ENCODE measurements around the gene TCF20.

The TCF20 gene

DNA sequence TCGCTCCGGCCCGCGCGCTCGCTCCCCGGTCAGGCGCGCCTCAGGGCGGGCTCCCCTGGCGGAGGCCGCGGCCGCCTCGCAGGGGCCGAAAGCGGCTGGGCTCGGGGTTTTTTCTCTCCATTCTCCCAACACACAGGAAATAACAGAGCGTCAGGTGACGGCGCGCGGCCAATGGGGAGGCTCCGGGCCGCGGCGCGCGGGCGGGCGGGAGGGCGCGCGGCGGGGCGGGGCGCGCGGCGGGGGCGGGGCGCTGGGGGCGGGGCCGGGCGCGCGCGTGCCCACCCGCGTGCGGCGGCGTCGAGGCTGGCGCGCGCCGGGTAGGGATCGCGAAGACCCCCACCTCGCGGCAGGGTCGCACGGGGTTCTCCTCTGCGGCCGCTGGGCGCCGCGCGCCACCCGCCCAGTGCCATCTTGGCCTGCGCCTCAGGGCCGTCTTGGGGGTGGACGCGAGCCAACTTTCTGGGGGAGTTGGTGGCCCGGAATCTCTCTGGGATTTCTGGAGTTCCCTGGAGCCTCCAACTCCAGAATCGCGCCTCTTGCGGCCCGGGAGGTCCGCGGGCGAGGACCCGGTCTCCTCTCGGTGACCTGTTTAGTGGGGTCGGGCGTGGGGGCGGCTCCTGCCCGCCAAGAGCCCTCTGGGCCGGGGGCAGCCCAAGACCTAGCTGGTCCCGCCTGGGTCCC is at the start of gene TCF20:
TSS of gene TCF20 (minus strand) at position 144 of the 681 bp plus-strand sequence. CDS start 55,348 bp downstream, outside the sequence.
- DNase-seq, result peak in 45 of 56 donors; percentile 17 to 84 (median 60)

DNA sequence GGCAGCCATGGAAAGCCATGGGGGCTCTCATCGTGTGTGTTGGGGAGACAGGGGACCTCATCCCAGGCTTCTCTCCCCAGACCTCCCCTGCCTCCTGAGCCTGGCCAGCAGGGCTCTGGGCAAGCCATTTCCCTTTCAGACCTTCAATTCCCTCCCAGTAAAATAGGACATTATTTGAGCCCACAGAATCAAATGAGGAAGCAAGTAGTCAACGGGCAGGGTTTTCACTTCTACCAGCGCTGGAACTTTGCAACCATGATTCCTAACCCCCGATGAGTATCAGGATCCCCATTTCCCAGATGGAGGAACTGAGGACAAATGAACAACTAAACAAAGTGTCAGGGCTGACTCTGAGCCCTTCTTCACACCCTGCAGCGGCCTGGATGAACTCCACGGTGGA is 48.9 kb upstream of the TCF20 start:
- DNase-seq, result no peak

GRCh38 chr22:42318967-42319366 is 48.5 kb upstream of the TCF20 start:
- DNase-seq, result no peak

DNA sequence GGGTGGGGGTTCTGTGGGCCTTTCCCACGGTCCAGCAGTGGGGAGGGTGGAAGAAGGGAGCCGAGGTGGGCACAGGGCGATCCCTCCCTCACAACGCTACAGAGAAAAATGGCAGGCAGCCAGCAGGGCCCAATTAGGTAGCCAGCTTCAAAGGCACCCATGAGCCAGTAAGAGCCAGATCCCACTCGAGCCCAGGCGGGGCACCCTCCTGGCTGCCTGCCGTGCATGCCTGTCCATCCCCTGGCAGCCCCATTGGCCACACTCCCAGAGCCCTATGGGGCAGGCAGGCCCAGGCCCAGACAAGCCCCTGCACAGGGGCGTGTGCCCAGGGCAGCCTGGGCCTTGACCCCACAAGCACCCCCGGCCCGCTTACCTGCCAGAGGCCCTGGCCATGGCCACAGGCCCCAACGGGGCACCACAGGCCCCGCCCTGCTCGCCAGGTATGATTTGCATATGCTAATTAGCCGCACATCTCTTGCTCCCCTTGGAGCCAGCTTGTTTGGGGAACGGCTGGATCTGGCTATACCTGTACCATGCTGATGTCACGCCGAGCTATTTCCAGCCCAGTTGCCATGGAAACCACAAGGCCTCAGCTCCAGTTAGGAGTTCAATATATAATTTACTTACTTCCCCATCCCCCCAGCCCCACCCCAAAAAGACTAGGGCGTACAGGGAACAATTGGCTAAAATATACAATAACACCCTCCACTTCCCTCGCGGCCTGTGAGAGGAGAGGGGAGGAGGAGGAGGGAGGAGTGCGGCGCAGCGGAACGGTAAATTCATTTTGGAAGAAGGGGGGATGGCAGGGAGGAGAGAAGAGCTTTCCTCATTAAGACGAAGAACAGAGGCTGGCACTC is 47.5 kb upstream of the TCF20 start:
- DNase-seq, result peak in 40 of 56 donors; percentile 20 to 85 (median 52)

- peak in 41 of 56 donors; percentile 13 to 81 (median 40) for DNase-seq
Measured at GRCh38 chr22:42317008-42317407, 46.6 kb upstream of the TCF20 start.

DNA sequence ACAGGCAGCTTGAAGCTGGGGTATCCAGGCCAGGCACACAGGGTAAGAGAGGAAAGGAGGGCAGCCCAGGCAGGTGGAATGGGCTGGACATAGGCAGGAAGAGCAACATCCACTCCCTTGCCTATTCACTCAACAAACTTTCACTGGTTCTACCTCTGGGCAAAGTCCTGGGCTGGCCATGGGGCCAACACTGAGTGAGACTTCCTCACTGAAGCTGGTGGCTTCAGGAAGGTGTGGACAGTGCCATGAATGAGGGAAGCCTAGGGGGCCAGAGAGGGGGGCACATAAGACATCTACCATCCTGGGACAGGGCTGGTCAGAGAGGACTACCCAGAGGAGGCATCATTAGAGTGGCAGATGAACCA is 44.9 kb upstream of the TCF20 start:
- DNase-seq, result no peak

GRCh38 chr22:42314709-42315391 is 44.4 kb upstream of the TCF20 start:
- DNase-seq, result no peak

- DNase-seq, result peak in 11 of 56 donors; percentile 4 to 45 (median 22)
Measured at GRCh38 chr22:42313804-42314581, 43.5 kb upstream of the TCF20 start.

DNA sequence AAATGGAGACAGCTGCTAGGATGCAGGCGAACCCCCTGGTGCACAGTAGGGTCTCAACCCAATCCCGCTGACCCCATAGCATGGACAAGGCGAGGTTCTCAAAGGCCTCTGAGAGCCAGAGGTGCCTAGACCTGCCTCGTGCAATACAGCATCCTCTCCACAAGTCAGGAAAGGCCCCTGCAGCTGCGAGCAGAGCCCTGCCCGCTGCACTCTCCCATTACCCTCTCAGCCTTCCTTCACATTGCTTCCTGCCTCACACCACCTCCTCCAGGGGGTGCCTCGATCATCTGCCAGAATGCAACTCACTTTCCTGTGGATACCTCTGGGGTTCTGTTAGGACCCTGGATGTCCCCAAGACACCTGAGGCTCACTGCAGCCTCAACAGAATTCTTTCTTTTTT is 42.8 kb upstream of the TCF20 start:
- no peak for DNase-seq

- DNase-seq, result peak in 23 of 56 donors; percentile 10 to 40 (median 18)
Measured at GRCh38 chr22:42310291-42311015, 40.0 kb upstream of the TCF20 start.

GRCh38 chr22:42309865-42310264 is 39.4 kb upstream of the TCF20 start:
- DNase-seq, result no peak

DNA sequence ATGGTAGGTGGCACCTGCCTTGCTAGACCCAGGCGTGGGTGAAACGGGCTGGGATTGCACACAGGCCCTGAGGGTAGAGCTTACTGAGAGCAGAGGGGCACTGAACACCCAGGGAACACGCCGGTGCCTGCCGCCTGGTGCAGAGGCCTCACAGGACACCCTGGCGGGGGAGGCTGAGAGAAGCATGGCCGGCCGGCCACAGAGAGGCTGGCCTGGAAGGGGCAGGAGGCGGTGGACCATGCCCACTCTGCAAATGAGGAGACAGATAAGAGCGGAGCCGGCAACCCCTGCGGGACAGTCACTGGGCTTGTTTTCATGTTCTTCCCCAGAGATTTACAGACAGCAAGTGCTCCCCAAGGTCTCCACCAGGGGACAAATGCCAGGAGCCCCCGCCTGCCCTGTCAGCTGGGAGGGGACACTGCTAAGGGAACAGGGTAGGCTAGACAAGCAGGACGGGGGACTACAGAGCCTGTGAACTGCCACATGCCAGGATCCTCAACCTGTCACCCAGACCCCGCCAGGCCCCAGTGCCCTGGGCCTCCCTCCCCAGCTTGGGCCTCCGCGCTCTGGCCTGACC is 38.5 kb upstream of the TCF20 start:
- DNase-seq, result no peak

GRCh38 chr22:42307806-42308563 is 37.5 kb upstream of the TCF20 start:
- no peak for DNase-seq

DNA sequence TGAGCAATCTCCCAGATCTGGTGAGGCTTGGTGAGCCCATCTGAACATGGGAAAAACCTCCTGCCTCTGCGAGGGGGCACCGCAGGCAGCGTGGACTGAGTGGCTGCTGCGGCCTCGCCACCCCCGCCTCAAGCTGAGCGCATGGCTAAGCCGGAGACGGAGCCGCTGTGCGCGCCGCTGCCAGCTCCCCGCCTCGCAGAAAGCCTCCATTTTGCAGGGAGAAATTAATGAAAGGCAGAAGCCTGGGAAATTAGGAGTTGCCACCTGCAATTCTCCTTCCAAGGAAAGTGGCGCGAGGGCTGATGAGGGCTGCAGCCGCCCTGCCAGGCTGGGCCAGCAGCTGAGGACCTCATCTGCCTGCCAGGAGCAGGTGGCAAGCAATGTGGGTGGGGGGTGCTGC is 35.6 kb upstream of the TCF20 start:
- DNase-seq, result peak in 1 of 56 donors; percentile 21

GRCh38 chr22:42304324-42304790 is 33.9 kb upstream of the TCF20 start:
- no peak for DNase-seq

DNA sequence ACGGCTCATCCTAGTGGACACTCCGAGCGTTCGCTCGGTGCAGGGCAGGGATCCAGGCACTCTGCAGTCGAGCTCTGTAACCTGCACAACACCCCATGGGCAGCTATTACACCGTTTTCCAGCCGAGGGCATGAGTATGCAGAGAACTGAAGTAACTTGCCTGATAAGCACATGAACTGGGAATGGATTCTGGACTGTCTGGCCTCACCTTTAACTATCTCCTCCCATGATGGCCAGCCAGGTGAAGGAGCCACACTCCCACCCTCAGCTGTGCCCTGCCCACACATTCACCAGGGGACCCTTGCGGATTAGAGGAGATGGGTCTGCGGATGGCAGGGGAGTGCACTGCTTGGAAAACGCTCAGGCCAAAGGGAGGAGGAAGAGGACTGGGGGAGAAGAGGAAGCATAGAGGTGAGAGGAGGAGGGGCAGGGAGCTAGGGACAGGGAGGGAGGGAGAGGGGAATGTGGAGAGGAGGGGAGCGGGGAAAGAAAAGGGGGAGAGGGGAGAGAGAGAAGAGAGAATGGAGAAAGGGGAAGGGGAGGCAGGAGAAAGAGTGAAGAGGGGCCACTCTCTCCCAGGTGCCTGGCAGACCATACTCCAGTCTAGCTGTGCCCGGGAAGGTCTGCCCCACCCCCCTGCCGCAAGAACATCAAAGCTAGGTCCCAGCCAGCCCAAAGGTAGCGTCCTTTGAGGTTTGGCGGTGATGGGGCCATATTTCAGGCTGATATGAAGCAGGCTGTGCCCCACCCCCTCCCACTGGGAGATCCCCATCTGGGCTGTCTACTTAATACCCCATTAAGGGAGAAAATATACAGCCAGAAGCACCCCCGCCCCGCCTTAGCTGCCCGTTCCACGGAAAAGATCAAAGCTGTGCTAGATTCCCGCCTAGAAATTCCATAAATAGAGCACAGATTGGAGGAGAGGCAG is 33.2 kb upstream of the TCF20 start:
- DNase-seq, result no peak

DNA sequence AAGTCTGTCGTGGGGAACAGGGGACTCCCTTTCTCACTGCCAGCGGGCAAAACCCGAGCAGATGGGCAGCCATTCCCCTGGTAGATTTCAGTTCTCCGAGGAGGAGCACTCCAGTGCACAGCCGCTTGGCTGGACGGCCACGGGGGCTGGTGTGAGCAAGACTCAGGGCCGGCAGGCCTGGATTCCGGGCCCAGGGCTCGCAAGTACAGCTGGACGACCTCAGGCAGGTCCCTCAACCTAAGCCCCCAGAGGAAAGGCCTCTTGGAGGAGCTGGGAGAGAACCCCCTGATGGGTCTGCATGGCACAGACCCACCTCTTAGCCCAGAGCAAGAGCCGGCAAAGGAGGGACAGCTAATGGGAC is 31.3 kb upstream of the TCF20 start:
- DNase-seq, result no peak

- no peak for DNase-seq
Measured at GRCh38 chr22:42301077-42301741, 30.8 kb upstream of the TCF20 start.
